Measurements from ENCODE around the gene PRRX1.
A peak's percentile ranks its signal among the peaks of the same experiment; 100 is the strongest.

The PRRX1 gene

DNA sequence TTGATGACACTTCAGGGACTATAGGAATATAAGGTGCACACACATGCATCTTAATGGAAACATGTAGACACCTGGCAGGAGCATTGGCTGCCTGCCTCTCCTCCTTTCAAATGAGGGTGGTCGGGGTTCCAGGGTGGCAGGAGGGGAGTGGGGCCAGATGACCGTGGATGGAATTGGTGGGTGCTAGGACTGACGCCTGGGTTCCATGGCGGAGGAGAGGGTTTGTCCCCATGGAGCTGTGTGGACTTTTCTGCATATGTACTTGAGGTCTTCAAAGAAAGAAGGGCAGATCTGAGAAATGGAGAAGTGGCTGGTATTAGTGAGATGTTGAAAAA, 7.7 kb downstream of the PRRX1 start:
- H3K4me3 ChIP-seq (ENCODE audit: low read length), result no peak overlapping the region
- no peak for DNase-seq (ENCODE audit: low read depth)
- TF ChIP-seq, protein P1, sequence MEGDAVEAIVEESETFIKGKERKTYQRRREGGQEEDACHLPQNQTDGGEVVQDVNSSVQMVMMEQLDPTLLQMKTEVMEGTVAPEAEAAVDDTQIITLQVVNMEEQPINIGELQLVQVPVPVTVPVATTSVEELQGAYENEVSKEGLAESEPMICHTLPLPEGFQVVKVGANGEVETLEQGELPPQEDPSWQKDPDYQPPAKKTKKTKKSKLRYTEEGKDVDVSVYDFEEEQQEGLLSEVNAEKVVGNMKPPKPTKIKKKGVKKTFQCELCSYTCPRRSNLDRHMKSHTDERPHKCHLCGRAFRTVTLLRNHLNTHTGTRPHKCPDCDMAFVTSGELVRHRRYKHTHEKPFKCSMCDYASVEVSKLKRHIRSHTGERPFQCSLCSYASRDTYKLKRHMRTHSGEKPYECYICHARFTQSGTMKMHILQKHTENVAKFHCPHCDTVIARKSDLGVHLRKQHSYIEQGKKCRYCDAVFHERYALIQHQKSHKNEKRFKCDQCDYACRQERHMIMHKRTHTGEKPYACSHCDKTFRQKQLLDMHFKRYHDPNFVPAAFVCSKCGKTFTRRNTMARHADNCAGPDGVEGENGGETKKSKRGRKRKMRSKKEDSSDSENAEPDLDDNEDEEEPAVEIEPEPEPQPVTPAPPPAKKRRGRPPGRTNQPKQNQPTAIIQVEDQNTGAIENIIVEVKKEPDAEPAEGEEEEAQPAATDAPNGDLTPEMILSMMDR (conservative IDR thresholded peaks at IDR 0.05; ENCODE audit: low read length), result no peak

DNA sequence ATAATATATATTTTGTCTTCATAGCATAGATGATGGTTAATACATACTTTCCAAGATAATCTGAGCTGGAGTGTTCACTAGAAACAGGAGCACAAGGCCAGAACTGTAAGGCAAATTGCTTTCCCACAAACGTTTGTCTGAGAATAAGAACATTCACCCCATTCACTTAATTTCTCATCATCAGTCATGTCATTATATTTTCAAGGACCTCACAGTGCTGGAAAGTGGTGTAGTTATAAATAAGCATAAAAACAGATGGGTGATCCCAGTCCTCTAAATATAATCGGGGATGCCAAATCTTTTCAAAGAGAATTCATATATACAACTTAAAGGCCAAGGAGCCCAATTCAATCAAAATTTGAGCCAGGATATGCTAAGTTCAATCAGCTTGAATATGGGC, 8.4 kb downstream of the PRRX1 start:
- no peak overlapping the region for H3K4me3 ChIP-seq (ENCODE audit: low read length)
- no peak for DNase-seq (ENCODE audit: low read depth)
- TF ChIP-seq, protein P1 (conservative IDR thresholded peaks at IDR 0.05; ENCODE audit: low read length), result no peak

DNA sequence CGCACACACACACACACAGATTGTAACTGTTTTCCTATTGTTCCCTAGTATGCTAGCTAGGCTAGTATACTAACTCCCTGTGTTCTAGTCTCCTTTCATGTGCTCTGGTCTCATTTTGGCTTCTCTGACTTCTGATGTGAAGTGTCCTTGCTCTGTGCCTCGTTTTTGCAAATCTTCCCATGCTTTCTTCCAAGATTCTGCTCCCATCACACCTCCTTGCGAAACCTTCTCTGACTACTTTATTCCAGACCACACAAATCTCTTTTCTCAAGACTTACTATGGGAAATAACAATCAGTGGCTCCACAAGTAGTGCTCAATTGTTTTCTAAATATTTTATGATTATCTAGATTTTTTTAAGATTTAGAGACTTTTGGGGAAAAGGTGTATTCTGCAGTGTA, 10.3 kb downstream of the PRRX1 start:
- no peak overlapping the region for H3K4me3 ChIP-seq (ENCODE audit: low read length)
- DNase-seq (ENCODE audit: low read depth), result peak; percentile 89
- TF ChIP-seq, protein P1 (conservative IDR thresholded peaks at IDR 0.05; ENCODE audit: low read length), result no peak

DNA sequence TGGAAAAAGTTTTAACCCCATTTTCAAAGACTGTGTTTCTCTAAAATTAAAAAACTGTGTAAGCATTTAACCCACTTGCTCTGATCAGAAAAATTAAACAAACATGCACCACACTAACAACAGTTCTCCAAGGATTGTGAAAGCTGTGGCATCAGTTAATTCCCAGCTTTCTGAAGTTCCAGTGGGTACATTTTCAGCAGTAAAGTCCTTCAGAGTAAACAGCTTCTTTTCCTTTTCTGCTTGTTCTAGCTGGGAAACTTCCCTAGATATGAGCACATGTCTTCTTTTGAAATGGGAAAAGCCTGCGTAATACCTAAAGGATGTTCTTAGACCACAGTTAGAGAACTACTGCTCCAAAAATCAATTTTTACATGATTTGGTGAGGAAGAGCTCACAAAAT, 11.1 kb downstream of the PRRX1 start:
- peak; percentile 46 for DNase-seq (ENCODE audit: low read depth)
- TF ChIP-seq, protein P1 (conservative IDR thresholded peaks at IDR 0.05; ENCODE audit: low read length), result no peak
- no peak overlapping the region for H3K4me3 ChIP-seq (ENCODE audit: low read length)

DNA sequence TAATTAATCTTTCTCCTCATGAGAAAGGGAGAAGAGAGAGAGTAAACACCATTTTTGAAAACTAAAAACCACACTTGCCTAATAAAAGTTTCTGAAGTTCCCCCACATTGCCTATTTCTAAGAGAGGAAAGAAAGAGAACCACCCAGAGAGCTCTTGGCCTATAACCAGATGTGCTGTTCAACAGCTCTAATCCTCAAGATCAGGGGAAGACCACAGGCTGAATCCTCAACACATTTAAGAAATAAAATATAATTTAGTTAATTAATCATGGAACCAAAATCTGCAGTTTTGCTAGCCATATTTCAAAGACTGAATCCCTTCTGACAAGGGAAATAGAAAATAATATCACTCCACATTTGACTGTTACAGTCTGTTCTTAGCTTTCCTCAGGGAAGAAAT, 11.9 kb downstream of the PRRX1 start:
- TF ChIP-seq, protein P1 (conservative IDR thresholded peaks at IDR 0.05; ENCODE audit: low read length), result no peak
- DNase-seq (ENCODE audit: low read depth), result peak; percentile 61
- no peak overlapping the region for H3K4me3 ChIP-seq (ENCODE audit: low read length)

DNA sequence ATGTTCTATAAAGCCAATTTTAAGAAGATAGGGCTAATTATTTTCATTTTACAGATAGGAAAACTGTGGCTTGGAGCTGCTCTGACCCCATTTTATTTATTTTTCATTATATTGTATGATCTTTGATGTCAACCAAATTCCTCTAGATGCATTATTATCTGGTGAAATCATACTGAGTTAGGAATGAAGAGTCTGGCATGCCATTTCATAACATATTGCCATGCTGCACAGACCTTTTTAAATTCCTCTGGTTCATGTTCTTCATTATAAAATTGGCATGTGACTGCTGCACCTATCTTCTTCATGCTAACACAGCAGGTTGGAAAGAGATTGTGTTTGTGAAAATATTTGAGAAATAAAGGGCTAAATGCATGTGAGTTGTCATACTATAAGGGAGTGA, 12.7 kb downstream of the PRRX1 start:
- TF ChIP-seq, protein P1 (conservative IDR thresholded peaks at IDR 0.05; ENCODE audit: low read length), result no peak
- peak; percentile 89 for DNase-seq (ENCODE audit: low read depth)

DNA sequence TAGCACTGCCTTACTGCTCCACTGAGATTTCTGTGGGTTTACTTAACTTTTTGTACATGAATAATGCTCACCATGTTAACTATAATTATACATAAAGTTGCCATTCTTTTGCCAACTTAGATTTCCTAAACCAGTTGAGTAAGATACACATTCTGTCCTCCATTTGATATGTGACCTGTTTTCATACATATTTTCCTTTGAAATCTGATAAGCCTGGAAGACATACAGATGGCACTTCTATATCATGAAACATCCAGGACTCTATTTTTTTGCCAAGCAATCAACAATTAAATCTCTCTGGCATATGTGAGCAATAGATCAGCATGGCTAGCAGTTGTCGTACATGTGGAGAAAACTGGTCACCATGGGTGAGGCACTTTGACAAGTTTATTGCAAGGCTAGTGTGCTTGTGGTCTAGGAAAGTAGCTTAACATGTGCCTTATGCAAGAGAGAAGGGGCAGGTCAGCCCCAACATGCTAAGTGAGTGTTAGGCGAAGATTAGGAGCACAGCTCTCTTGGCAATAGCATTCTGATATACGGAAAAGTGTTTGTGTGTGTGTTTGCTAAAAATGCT, 14.2 kb downstream of the PRRX1 start:
- no peak overlapping the region for H3K4me3 ChIP-seq (ENCODE audit: low read length)
- TF ChIP-seq, protein P1 (conservative IDR thresholded peaks at IDR 0.05; ENCODE audit: low read length), result no peak
- DNase-seq (ENCODE audit: low read depth), result peak; percentile 92

More for the DNA sequence above, 12.7 kb downstream of the PRRX1 start:
- no peak overlapping the region for H3K4me3 ChIP-seq (ENCODE audit: low read length)
